Suprapubic skin (tissue), 4 donors: ENCODE measurements around the gene LYPD6B. TPM values are rescaled to one million over a fixed set of nuclear protein-coding genes. Genes with fewer than 3 reads are reported as not detected.

Experiments
- DNase-seq, 2 donors: peaks; one replicate each; pipeline ENCODE4 v3.0.0-alpha.2; 2019; ENCODE audit warnings: low spot score in 2 of 2
- H3K27ac ChIP-seq: fragments of 200-600 bp; sonication (generic); one replicate; pipeline ENCODE4 v1.5.1; 2019
- H3K27me3 ChIP-seq: fragments of 200-600 bp; sonication (generic); one replicate; pipeline ENCODE4 v1.5.1; 2019
- H3K36me3 ChIP-seq: fragments of 200-600 bp; sonication (generic); one replicate; pipeline ENCODE4 v1.5.1; 2019
- H3K4me1 ChIP-seq: fragments of 200-600 bp; sonication (generic); one replicate; pipeline ENCODE4 v1.5.1; 2019
- H3K4me3 ChIP-seq: fragments of 200-600 bp; sonication (generic); one replicate; pipeline ENCODE4 v1.5.1; 2019; ENCODE audit warnings: mild to moderate bottlenecking
- H3K9me3 ChIP-seq: fragments of 200-600 bp; sonication (generic); one replicate; pipeline ENCODE4 v1.5.1; 2019
- EP300 ChIP-seq: sonication (generic); formaldehyde crosslinking; IDR thresholded peaks from one replicate; pipeline ENCODE4 v1.6.1; 2017; ENCODE audit warnings: antibody characterized with exemption
- POLR2A ChIP-seq, 2 donors: fragments of 450-650 bp; IDR thresholded peaks; one replicate each; pipeline ENCODE4 v1.6.1; 2017; ENCODE audit warnings: antibody characterized with exemption in 2 of 2, mild to moderate bottlenecking in 2 of 2, moderate library complexity in 2 of 2
- POLR2AphosphoS5 ChIP-seq, 3 donors: sonication (generic); formaldehyde crosslinking; IDR thresholded peaks; one replicate each; pipeline ENCODE4 v1.6.1; 2017; ENCODE audit warnings: antibody characterized with exemption in 3 of 3
- WGBS: methylation state at CpG from one replicate; pipeline ENCODE4 v1.1.5; 2018; 5-methylcytosine and 5-hydroxymethylcytosine counted together
- total RNA-seq, 4 donors: library from RNA; depleted of rRNA; stranded (reverse); fragments of >200 nt; gene quantifications; one replicate each; pipeline ENCODE4 v1.1.0, GENCODE V29; 2016
- TF ChIP-seq, protein P1 (sequence below), 2 donors: fragments of 200-600 bp in 1 of 2; fragments of 450-650 bp in 1 of 2; sonication (generic) in 1 of 2; IDR thresholded peaks; one replicate each; pipeline ENCODE4 v1.5.1; 2016 to 2019; ENCODE audit warnings: antibody characterized with exemption in 2 of 2, mild to moderate bottlenecking in 1 of 2, moderate library complexity in 1 of 2

The LYPD6B gene
- total RNA-seq, 4 donors from 2014 or later: 83.7 to 129 (median 97.7) TPM

GRCh38 chr2:149112713-149113112 is 74.2 kb downstream of the LYPD6B start:
- 89% methylated on average over 2 of the region's 2 CpGs for WGBS
- TF ChIP-seq POLR2AphosphoS5 (IDR thresholded peaks at IDR 0.05) (no peak), EP300 (no peak), POLR2A (IDR thresholded peaks at IDR 0.05) (no peak)
- TF ChIP-seq, protein P1, sequence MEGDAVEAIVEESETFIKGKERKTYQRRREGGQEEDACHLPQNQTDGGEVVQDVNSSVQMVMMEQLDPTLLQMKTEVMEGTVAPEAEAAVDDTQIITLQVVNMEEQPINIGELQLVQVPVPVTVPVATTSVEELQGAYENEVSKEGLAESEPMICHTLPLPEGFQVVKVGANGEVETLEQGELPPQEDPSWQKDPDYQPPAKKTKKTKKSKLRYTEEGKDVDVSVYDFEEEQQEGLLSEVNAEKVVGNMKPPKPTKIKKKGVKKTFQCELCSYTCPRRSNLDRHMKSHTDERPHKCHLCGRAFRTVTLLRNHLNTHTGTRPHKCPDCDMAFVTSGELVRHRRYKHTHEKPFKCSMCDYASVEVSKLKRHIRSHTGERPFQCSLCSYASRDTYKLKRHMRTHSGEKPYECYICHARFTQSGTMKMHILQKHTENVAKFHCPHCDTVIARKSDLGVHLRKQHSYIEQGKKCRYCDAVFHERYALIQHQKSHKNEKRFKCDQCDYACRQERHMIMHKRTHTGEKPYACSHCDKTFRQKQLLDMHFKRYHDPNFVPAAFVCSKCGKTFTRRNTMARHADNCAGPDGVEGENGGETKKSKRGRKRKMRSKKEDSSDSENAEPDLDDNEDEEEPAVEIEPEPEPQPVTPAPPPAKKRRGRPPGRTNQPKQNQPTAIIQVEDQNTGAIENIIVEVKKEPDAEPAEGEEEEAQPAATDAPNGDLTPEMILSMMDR (IDR thresholded peaks at IDR 0.05): no peak
- DNase-seq: no peak
- Histone ChIP-seq H3K4me1 (no peaks in the 10 kb centered on the region), H3K4me3 (no peak overlapping the region), H3K27ac (no peak overlapping the region), H3K9me3 (no peaks in the 10 kb centered on the region), H3K27me3 (no peaks in the 10 kb centered on the region), H3K36me3 (no peaks in the 10 kb centered on the region)

DNA sequence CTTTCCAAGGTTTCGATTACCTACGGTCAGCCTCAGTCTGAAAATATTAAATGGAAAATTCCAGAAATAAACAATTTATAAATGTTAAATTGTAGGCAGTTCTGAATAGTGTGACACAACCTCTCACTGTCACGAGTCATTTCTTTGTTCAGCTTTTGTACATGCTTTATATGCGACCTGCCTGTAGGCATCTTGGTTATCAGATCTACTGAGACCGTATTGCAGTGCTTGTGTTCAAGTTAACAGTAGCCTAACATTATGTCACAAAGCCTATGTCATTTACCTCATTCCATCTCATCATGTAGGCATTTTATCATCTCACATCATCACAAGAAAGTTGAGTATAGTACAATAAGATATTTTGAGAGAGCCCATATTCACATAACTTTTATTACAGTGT is 77.3 kb downstream of the LYPD6B start:
- Histone ChIP-seq H3K4me1 (no peaks in the 10 kb centered on the region), H3K27me3 (no peaks in the 10 kb centered on the region)
- TF ChIP-seq, protein P1 (IDR thresholded peaks at IDR 0.05): no peak
- no peak for TF ChIP-seq EP300

GRCh38 chr2:149119368-149119767 is 80.9 kb downstream of the LYPD6B start:
- 64% methylated on average over 6 of the region's 6 CpGs for WGBS
- TF ChIP-seq EP300 (no peak), POLR2AphosphoS5 (IDR thresholded peaks at IDR 0.05) (no peak), POLR2A (IDR thresholded peaks at IDR 0.05) (no peak)
- TF ChIP-seq, protein P1 (IDR thresholded peaks at IDR 0.05): no peak
- Histone ChIP-seq H3K4me1 (no peaks in the 10 kb centered on the region), H3K4me3 (no peak overlapping the region), H3K9me3 (no peaks in the 10 kb centered on the region), H3K36me3 (no peaks in the 10 kb centered on the region), H3K27me3 (no peaks in the 10 kb centered on the region), H3K27ac (no peak overlapping the region)
- DNase-seq: no peak

More for the DNA sequence above, 77.3 kb downstream of the LYPD6B start:
- DNase-seq: no peak
- Histone ChIP-seq H3K27ac (no peak overlapping the region), H3K36me3 (no peaks in the 10 kb centered on the region), H3K4me3 (no peak overlapping the region), H3K9me3 (no peaks in the 10 kb centered on the region)
- WGBS: 75% methylated on average over 5 of the region's 5 CpGs

DNA sequence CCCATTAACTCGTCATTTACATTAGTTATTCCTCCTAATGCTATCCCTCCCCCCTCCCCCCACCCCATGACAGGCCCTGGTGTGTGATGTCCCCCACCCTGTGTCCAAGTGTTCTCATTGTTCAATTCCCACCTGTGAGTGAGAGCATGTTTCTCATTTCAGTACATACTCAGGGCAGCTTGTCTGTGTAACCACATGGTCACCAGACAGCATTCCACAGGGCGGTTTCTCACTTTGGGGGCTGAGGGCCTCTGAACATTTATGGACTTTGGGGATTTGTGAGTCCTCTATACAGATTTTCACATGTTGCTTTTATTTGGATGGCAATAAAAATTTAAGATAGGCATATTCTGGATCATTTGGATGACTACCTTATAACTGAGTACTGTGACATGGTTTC is 84.0 kb downstream of the LYPD6B start:
- no peak for DNase-seq
- no peak overlapping the region for H3K27ac ChIP-seq
- H3K9me3 ChIP-seq: no peaks in the 10 kb centered on the region
- no peak overlapping the region for H3K4me3 ChIP-seq
- no peaks in the 10 kb centered on the region for H3K4me1 ChIP-seq
- TF ChIP-seq POLR2A (IDR thresholded peaks at IDR 0.05) (no peak), EP300 (no peak), POLR2AphosphoS5 (IDR thresholded peaks at IDR 0.05) (no peak)
- TF ChIP-seq, protein P1 (IDR thresholded peaks at IDR 0.05): no peak
- H3K27me3 ChIP-seq: no peaks in the 10 kb centered on the region
- no peaks in the 10 kb centered on the region for H3K36me3 ChIP-seq
- WGBS: 74% methylated on average over 2 of the region's 2 CpGs

DNA sequence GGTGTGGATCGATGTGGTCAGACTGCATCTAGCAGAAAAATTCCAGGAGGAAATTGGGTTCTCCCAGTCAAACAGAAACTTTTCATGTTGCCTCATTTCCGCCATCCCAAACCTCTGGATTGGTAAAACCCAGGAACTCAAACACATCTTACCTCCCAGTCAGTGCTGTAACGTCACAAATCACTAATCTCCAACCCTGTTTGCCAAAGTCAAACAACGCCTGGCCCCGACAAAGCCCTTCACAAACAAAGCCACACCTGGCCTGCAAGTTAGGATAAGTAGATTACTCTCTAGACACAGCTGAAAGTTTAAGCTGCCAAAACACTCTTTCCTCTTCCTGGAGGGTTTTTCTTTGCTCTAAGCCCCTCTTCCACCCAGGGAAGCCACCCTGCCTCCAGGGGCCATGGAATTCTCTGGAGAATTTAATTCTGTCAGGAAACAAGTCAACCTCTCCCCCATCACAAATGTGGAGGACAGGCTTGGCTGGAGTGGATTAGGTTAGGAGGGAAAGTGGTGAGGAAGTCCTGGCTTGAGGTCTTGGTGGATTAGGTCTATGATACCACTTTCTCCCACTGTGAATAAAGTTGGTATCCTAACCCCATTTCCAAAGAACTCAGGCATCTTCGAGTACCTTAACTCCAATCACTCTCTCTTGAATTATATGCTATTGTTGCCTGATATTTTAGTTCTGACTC is 86.7 kb downstream of the LYPD6B start:
- H3K4me3 ChIP-seq: no peak overlapping the region

More for the DNA sequence above, 86.7 kb downstream of the LYPD6B start:
- WGBS: 71% methylated on average over 6 of the region's 6 CpGs
- H3K27ac ChIP-seq: no peak overlapping the region
- no peaks in the 10 kb centered on the region for H3K9me3 ChIP-seq
- H3K27me3 ChIP-seq: no peaks in the 10 kb centered on the region
- no peak for DNase-seq
- TF ChIP-seq, protein P1 (IDR thresholded peaks at IDR 0.05): no peak
- TF ChIP-seq POLR2A (IDR thresholded peaks at IDR 0.05) (no peak), EP300 (no peak), POLR2AphosphoS5 (IDR thresholded peaks at IDR 0.05) (no peak)
- no peaks in the 10 kb centered on the region for H3K36me3 ChIP-seq
- no peaks in the 10 kb centered on the region for H3K4me1 ChIP-seq
